HUES64 (cell line): ENCODE measurements around the gene SPN.
"Not testable (repeated sequence)": the region's sequence is repeated elsewhere in the genome, so short reads cannot be mapped to it uniquely, and the experiment has no call there.

Experiments
- H3K27ac ChIP-seq: 2 replicates; pipeline ENCODE4 v1.7.0; 2013; ENCODE audit warnings: low read depth, low read length, inconsistent platforms
- H3K27me3 ChIP-seq: 2 replicates; pipeline ENCODE4 v1.6.1; 2013; ENCODE audit warnings: mild to moderate bottlenecking, low read length; ENCODE audit not compliant: insufficient read depth
- H3K36me3 ChIP-seq: 2 replicates; pipeline ENCODE4 v1.6.1; 2013; ENCODE audit warnings: mild to moderate bottlenecking, low read length; ENCODE audit not compliant: insufficient read depth
- H3K4me1 ChIP-seq: 2 replicates; pipeline ENCODE4 v1.6.1; 2013; ENCODE audit warnings: mild to moderate bottlenecking, low read length, moderate library complexity; ENCODE audit not compliant: insufficient read depth
- H3K4me3 ChIP-seq: 2 replicates; pipeline ENCODE4 v1.5.1; 2013; ENCODE audit warnings: mild to moderate bottlenecking, low read length, moderate library complexity
- H3K9ac ChIP-seq: 2 replicates; pipeline ENCODE4 v1.6.1; 2013; ENCODE audit warnings: mild to moderate bottlenecking, low read depth, low read length
- H3K9me3 ChIP-seq: 2 replicates; pipeline ENCODE4 v1.6.1; 2013; ENCODE audit warnings: low read depth, low read length; ENCODE audit not compliant: insufficient read depth
- WGBS: fragments of 150-250, 120-280 bp; methylation state at CpG from one replicate; pipeline ENCODE4 v1.1.7; 2013; ENCODE audit warnings: missing lambda C conversion rate; 5-methylcytosine and 5-hydroxymethylcytosine counted together

The SPN gene

GRCh38 chr16:29649588-29650494, 13.2 kb upstream of the SPN start:
- Histone ChIP-seq H3K4me3 (no peak overlapping the region), H3K4me1 (peaks cover 8% of the 10 kb centered on the region), H3K9me3 (no peaks in the 10 kb centered on the region), H3K27ac (no peak overlapping the region), H3K27me3 (no peaks in the 10 kb centered on the region), H3K36me3 (no peaks in the 10 kb centered on the region), H3K9ac (no peak overlapping the region)
- 80% methylated on average over 9 of the region's 9 CpGs for WGBS

- no peak overlapping the region for H3K9ac ChIP-seq
- no peak overlapping the region for H3K27ac ChIP-seq
- no peaks in the 10 kb centered on the region for H3K9me3 ChIP-seq
- H3K4me3 ChIP-seq: no peak overlapping the region
- no peaks in the 10 kb centered on the region for H3K27me3 ChIP-seq
- peaks cover 8% of the 10 kb centered on the region for H3K4me1 ChIP-seq
- H3K36me3 ChIP-seq: no peaks in the 10 kb centered on the region
- WGBS: no CpG with 5 or more reads among the region's 2 CpGs
Observed at GRCh38 chr16:29650771-29651170, 12.3 kb upstream of the SPN start.

GRCh38 chr16:29651774-29652349, 11.2 kb upstream of the SPN start:
- Histone ChIP-seq H3K4me3 (no peak overlapping the region), H3K9me3 (no peaks in the 10 kb centered on the region), H3K36me3 (no peaks in the 10 kb centered on the region), H3K27ac (no peak overlapping the region), H3K9ac (no peak overlapping the region), H3K27me3 (no peaks in the 10 kb centered on the region), H3K4me1 (peaks cover 8% of the 10 kb centered on the region)
- 96% methylated on average over 2 of the region's 2 CpGs for WGBS

GRCh38 chr16:29653471-29653870, 9.6 kb upstream of the SPN start:
- peaks cover 8% of the 10 kb centered on the region for H3K4me1 ChIP-seq

GRCh38 chr16:29653890-29654289, 9.2 kb upstream of the SPN start:
- H3K27ac ChIP-seq, H3K4me3 ChIP-seq, H3K9me3 ChIP-seq, H3K36me3 ChIP-seq, H3K27me3 ChIP-seq, H3K4me1 ChIP-seq, H3K9ac ChIP-seq: not testable (repeated sequence)
- WGBS: 96% methylated on average over 5 of the region's 7 CpGs

More at GRCh38 chr16:29653471-29653870, 9.6 kb upstream of the SPN start:
- H3K9me3 ChIP-seq: no peaks in the 10 kb centered on the region
- WGBS: 89% methylated on average over 12 of the region's 12 CpGs
- no peak overlapping the region for H3K4me3 ChIP-seq
- H3K27ac ChIP-seq: no peak overlapping the region
- H3K27me3 ChIP-seq: no peaks in the 10 kb centered on the region
- H3K9ac ChIP-seq: no peak overlapping the region
- no peaks in the 10 kb centered on the region for H3K36me3 ChIP-seq

DNA sequence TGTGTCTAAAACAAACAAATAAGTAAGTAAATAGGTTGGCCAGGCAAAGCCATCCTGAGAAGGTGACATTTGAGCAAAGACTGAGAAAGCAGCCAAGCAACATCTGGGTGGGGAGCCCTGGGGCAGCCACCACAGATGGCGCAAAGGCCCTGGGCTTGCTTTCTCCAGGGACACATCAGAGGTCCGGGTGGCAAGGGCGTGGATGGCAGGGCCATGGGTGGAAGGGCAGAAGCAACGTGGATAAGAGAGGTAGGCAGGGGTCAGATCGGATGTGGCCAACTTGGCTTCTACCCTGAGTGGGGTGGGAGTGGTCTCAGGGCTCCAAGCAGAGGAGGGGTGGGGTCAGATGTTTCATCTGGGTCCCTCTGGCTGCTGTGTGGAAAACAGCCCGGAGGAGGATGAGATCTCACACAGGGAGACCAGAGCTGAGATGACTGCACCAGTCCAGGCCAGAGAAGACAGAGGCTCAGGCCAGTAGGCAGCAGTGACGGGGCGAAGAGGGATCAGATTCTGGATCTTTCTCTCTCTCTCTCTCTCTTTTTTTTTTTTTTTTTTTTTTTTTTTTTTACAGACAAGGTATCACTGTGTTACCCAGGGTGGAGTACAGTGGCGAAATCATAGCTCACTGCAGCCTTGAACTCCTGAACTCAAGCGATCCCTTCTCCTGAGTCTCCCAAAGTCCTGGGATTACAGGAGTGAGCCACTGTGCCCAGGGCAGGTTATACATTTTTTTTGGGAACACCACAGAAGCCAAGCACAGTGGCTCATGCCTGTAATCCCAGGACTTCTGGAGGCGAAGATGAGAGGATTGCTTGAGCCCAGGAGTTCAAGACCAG, 6.1 kb upstream of the SPN start:
- no peak overlapping the region for H3K4me3 ChIP-seq
- no peak overlapping the region for H3K9ac ChIP-seq
- no peaks in the 10 kb centered on the region for H3K4me1 ChIP-seq
- no peaks in the 10 kb centered on the region for H3K9me3 ChIP-seq
- no peak overlapping the region for H3K27ac ChIP-seq
- WGBS: 73% methylated on average over 11 of the region's 11 CpGs
- no peaks in the 10 kb centered on the region for H3K27me3 ChIP-seq
- H3K36me3 ChIP-seq: no peaks in the 10 kb centered on the region

GRCh38 chr16:29658705-29659104, 4.3 kb upstream of the SPN start:
- no peaks in the 10 kb centered on the region for H3K27me3 ChIP-seq
- no peaks in the 10 kb centered on the region for H3K9me3 ChIP-seq
- H3K9ac ChIP-seq: no peak overlapping the region
- 92% methylated on average over 6 of the region's 6 CpGs for WGBS
- H3K36me3 ChIP-seq: no peaks in the 10 kb centered on the region
- H3K4me3 ChIP-seq: no peak overlapping the region
- no peak overlapping the region for H3K27ac ChIP-seq
- no peaks in the 10 kb centered on the region for H3K4me1 ChIP-seq

- Histone ChIP-seq H3K4me1 (peaks cover 8% of the 10 kb centered on the region; the same call in 1 of the 2 replicates), H3K36me3 (no peaks in the 10 kb centered on the region), H3K27me3 (no peaks in the 10 kb centered on the region), H3K9ac (no peak overlapping the region), H3K27ac (no peak overlapping the region), H3K4me3 (no peak overlapping the region), H3K9me3 (no peaks in the 10 kb centered on the region)
- 93% methylated on average over 17 of the region's 17 CpGs for WGBS
Observed at GRCh38 chr16:29662000-29662728, 883 bp upstream of the SPN start.

GRCh38 chr16:29662729-29663015, 375 bp upstream of the SPN start:
- H3K9ac ChIP-seq: no peak overlapping the region
- H3K27me3 ChIP-seq: no peaks in the 10 kb centered on the region
- peaks cover 9% of the 10 kb centered on the region; the same call in 1 of the 2 replicates for H3K4me1 ChIP-seq
- WGBS: 87% methylated on average over 4 of the region's 4 CpGs
- no peaks in the 10 kb centered on the region for H3K9me3 ChIP-seq
- H3K27ac ChIP-seq: no peak overlapping the region
- no peaks in the 10 kb centered on the region for H3K36me3 ChIP-seq
- H3K4me3 ChIP-seq: no peak overlapping the region

DNA sequence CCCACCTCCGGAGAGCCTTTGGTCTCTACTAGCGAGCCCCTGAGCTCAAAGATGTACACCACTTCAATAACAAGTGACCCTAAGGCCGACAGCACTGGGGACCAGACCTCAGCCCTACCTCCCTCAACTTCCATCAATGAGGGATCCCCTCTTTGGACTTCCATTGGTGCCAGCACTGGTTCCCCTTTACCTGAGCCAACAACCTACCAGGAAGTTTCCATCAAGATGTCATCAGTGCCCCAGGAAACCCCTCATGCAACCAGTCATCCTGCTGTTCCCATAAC, 702 bp downstream of the SPN start:
- Histone ChIP-seq H3K27me3 (no peaks in the 10 kb centered on the region), H3K27ac (no peak overlapping the region), H3K36me3 (no peaks in the 10 kb centered on the region), H3K9me3 (no peaks in the 10 kb centered on the region), H3K4me1 (peaks cover 9% of the 10 kb centered on the region; the same call in 1 of the 2 replicates), H3K4me3 (no peak overlapping the region), H3K9ac (no peak overlapping the region)
- WGBS: 93% methylated on average over 3 of the region's 3 CpGs
